H9 (cell line): Measurements from ENCODE around the gene POU3F2. TPM values are rescaled to one million over a fixed set of nuclear protein-coding genes. Genes with fewer than 3 reads are reported as not detected.

ENCODE experiments used
- DNase-seq: peaks from one replicate; pipeline ENCODE4 v3.0.0-alpha.2; 2017
- H2AFZ ChIP-seq: one replicate; pipeline ENCODE4 v1.6.1; 2013; ENCODE audit warnings: mild to moderate bottlenecking, low read length, control low read depth, moderate library complexity
- H2AK5ac ChIP-seq: 2 replicates; pipeline ENCODE4 v1.6.1; 2013; ENCODE audit warnings: low read length, control low read depth, mixed read lengths; ENCODE audit not compliant: insufficient read length
- H2BK120ac ChIP-seq: one replicate; pipeline ENCODE4 v1.6.1; 2013; ENCODE audit warnings: low read depth, mild to moderate bottlenecking, low read length, control low read depth, inconsistent platforms; ENCODE audit not compliant: poor library complexity, severe bottlenecking
- H2BK12ac ChIP-seq: 2 replicates; pipeline ENCODE4 v1.6.1; 2013; ENCODE audit warnings: low read length, control low read depth, mixed read lengths, low read depth; ENCODE audit not compliant: insufficient read length
- H2BK15ac ChIP-seq: 2 replicates; pipeline ENCODE4 v1.6.1; 2013; ENCODE audit warnings: low read depth, low read length, control low read depth
- H2BK20ac ChIP-seq: one replicate; pipeline ENCODE4 v1.6.1; 2013; ENCODE audit warnings: low read depth, mild to moderate bottlenecking, low read length, control low read depth, inconsistent platforms; ENCODE audit not compliant: poor library complexity, severe bottlenecking
- H2BK5ac ChIP-seq: 2 replicates; pipeline ENCODE4 v1.6.1; 2013; ENCODE audit warnings: low read length, control low read depth, mixed read lengths; ENCODE audit not compliant: insufficient read length
- H3K14ac ChIP-seq: 2 replicates; pipeline ENCODE4 v1.6.1; 2013; ENCODE audit warnings: low read length, control low read depth; ENCODE audit not compliant: insufficient read depth
- H3K18ac ChIP-seq: 2 replicates; pipeline ENCODE4 v1.6.1; 2013; ENCODE audit warnings: low read depth, mild to moderate bottlenecking, mixed read lengths, low read length, control low read depth; ENCODE audit not compliant: insufficient read length
- H3K23ac ChIP-seq: 2 replicates; pipeline ENCODE4 v1.6.1; 2013; ENCODE audit warnings: low read length, control low read depth, mixed read lengths, low read depth; ENCODE audit not compliant: insufficient read length
- H3K23me2 ChIP-seq: 2 replicates; pipeline ENCODE4 v1.6.1; 2013; ENCODE audit warnings: low read depth, mild to moderate bottlenecking, mixed read lengths, low read length, control low read depth; ENCODE audit not compliant: insufficient read length, poor library complexity, severe bottlenecking
- H3K27ac ChIP-seq: 2 replicates; pipeline ENCODE4 v1.5.1; 2013; ENCODE audit warnings: low read length, control low read depth, mixed read lengths, low read depth; ENCODE audit not compliant: insufficient read length
- H3K27me3 ChIP-seq: 2 replicates; pipeline ENCODE4 v1.6.1; 2013; ENCODE audit warnings: low read length, control low read depth, inconsistent platforms; ENCODE audit not compliant: insufficient read depth
- H3K4ac ChIP-seq: 2 replicates; pipeline ENCODE4 v1.6.1; 2013; ENCODE audit warnings: low read depth, mild to moderate bottlenecking, control low read depth, inconsistent platforms, low read length, moderate library complexity
- H3K4me1 ChIP-seq: 2 replicates; pipeline ENCODE4 v1.6.1; 2013; ENCODE audit warnings: low read length, control low read depth, inconsistent platforms; ENCODE audit not compliant: insufficient read depth
- H3K4me2 ChIP-seq: 2 replicates; pipeline ENCODE4 v1.6.1; 2013; ENCODE audit warnings: low read length, control low read depth, mixed read lengths; ENCODE audit not compliant: insufficient read length, insufficient read depth
- H3K56ac ChIP-seq: 2 replicates; pipeline ENCODE4 v1.6.1; 2013; ENCODE audit warnings: low read depth, mild to moderate bottlenecking, mixed read lengths, low read length, control low read depth; ENCODE audit not compliant: insufficient read length
- H3K79me1 ChIP-seq: 2 replicates; pipeline ENCODE4 v1.6.1; 2013; ENCODE audit warnings: low read depth, mild to moderate bottlenecking, moderate library complexity, low read length, control low read depth, inconsistent platforms; ENCODE audit not compliant: insufficient read depth, poor library complexity, severe bottlenecking
- H3K79me2 ChIP-seq: 2 replicates; pipeline ENCODE4 v1.6.1; 2013; ENCODE audit warnings: low read length, control low read depth, inconsistent platforms; ENCODE audit not compliant: insufficient read depth
- H3K9ac ChIP-seq: 2 replicates; pipeline ENCODE4 v1.6.1; 2013; ENCODE audit warnings: low read length, control low read depth, mixed read lengths; ENCODE audit not compliant: insufficient read length; ENCODE audit errors: extremely low read depth
- H3K9me3 ChIP-seq: one replicate; pipeline ENCODE4 v1.6.1; 2013; ENCODE audit warnings: low read depth, low read length, inconsistent platforms; ENCODE audit not compliant: control insufficient read depth
- H3T11ph ChIP-seq: one replicate; pipeline ENCODE4 v1.6.1; 2013; ENCODE audit warnings: mild to moderate bottlenecking, low read length, control low read depth, inconsistent platforms
- H4K20me1 ChIP-seq: one replicate; pipeline ENCODE4 v1.6.1; 2013; ENCODE audit not compliant: control insufficient read depth, insufficient read length, insufficient read depth
- H4K5ac ChIP-seq: 2 replicates; pipeline ENCODE4 v1.6.1; 2013; ENCODE audit warnings: low read depth, mild to moderate bottlenecking, mixed read lengths, low read length, control low read depth; ENCODE audit not compliant: insufficient read length
- H4K8ac ChIP-seq: replicated peaks from 2 replicates; pipeline ENCODE4 v1.6.1; 2013; ENCODE audit warnings: low read length, control low read depth, mixed read lengths, low read depth; ENCODE audit not compliant: insufficient read length
- H4K91ac ChIP-seq: 2 replicates; pipeline ENCODE4 v1.6.1; 2013; ENCODE audit warnings: low read depth, mild to moderate bottlenecking, moderate library complexity, mixed read lengths, low read length, control low read depth; ENCODE audit not compliant: insufficient read length
- H3K27ac Mint-ChIP-seq, 3 experiments: 2 replicates in 2 of 3; 3 replicates in 1 of 3; pipeline ENCODE4 v1.8.0; 2020 to 2021; ENCODE audit warnings: mixed read lengths in 3 of 3, mild to moderate bottlenecking in 1 of 3, moderate library complexity in 1 of 3
- H3K27me3 Mint-ChIP-seq: 2 replicates; pipeline ENCODE4 v1.8.0; 2021; ENCODE audit warnings: low read depth, mild to moderate bottlenecking, moderate library complexity, mixed read lengths
- H3K36me3 Mint-ChIP-seq, 3 experiments: 2 replicates in 2 of 3; 3 replicates in 1 of 3; pipeline ENCODE4 v1.8.0; 2020 to 2021; ENCODE audit warnings: low read depth in 3 of 3, mixed read lengths in 3 of 3; ENCODE audit not compliant: insufficient read depth in 1 of 3
- H3K4me1 Mint-ChIP-seq, 2 experiments: 2 replicates each; pipeline ENCODE4 v1.8.0; 2020; ENCODE audit warnings: mixed read lengths in 2 of 2
- H3K4me3 Mint-ChIP-seq, 2 experiments: 2 replicates in 1 of 2; 3 replicates in 1 of 2; pipeline ENCODE4 v1.8.0; 2020 to 2021; ENCODE audit warnings: mild to moderate bottlenecking in 2 of 2, mixed read lengths in 2 of 2, moderate library complexity in 1 of 2
- H3K9me3 Mint-ChIP-seq, 2 experiments: 2 replicates in 1 of 2; 3 replicates in 1 of 2; pipeline ENCODE4 v1.8.0; 2020; ENCODE audit warnings: mild to moderate bottlenecking in 2 of 2, mixed read lengths in 2 of 2, moderate library complexity in 1 of 2
- CTCF ChIP-seq: fragments of 200-600 bp; sonication (generic); conservative IDR thresholded peaks from 3 replicates; pipeline ENCODE4 v1.8.0; 2021; ENCODE audit warnings: antibody characterized with exemption, mild to moderate bottlenecking
- WGBS: extraction: QIAGEN DNeasy Blood & Tissue Kit; methylation state at CpG from one replicate; pipeline ENCODE4 v1.1.7; 2013; ENCODE audit warnings: missing lambda C conversion rate, low lambda C conversion rate, mixed read lengths; ENCODE audit not compliant: insufficient read length; ENCODE audit errors: extremely low coverage; 5-methylcytosine and 5-hydroxymethylcytosine counted together
- total RNA-seq: library from RNA; stranded (reverse); gene quantifications from 2 replicates; pipeline ENCODE4 v1.2.1, GENCODE V29; 2021

POU3F2 gene
- total RNA-seq, 1 experiment from 2014 or later = 0.09 TPM

- Histone ChIP-seq H2BK12ac (no peak overlapping the region), H3K27ac (no peak overlapping the region), H2AK5ac (no peak overlapping the region), H3K18ac (no peak overlapping the region), H3K4me2 (peak overlapping the region; percentile 81), H3K79me1 (no peaks in the 10 kb centered on the region), H2AFZ (no peak overlapping the region), H3K14ac (no peak overlapping the region), H4K8ac (no peak overlapping the region), H3K4ac (no peak overlapping the region), H2BK20ac (no peak overlapping the region), H4K5ac (no peak overlapping the region), H2BK15ac (no peak overlapping the region), H4K20me1 (no peaks in the 10 kb centered on the region), H3K9ac (no peak overlapping the region), H3K23me2 (peaks cover 44% of the 10 kb centered on the region), H3T11ph (no peak overlapping the region), H3K27me3 (peaks cover 76% of the 10 kb centered on the region), H3K4me1 (peaks cover 3% of the 10 kb centered on the region; the same call in 1 of the 2 replicates), H2BK5ac (no peak overlapping the region), H2BK120ac (no peak overlapping the region), H3K9me3 (no peaks in the 10 kb centered on the region), H3K23ac (no peak overlapping the region), H3K79me2 (no peaks in the 10 kb centered on the region), H3K56ac (no peak overlapping the region), H4K91ac (no peak overlapping the region)
- DNase-seq = no peak
- Mint-ChIP-seq H3K27ac (no peak overlapping the region), H3K27me3 (peaks cover 100% of the 10 kb centered on the region), H3K36me3 (no peaks in the 10 kb centered on the region), H3K4me1 (peaks cover 57 to 65% of the 10 kb centered on the region in 2 experiments), H3K4me3 (peak overlapping the region; percentile 6 to 80; a peak in 4 of 5 replicates), H3K9me3 (peaks cover 0 to 3% of the 10 kb centered on the region in 2 experiments; a peak in 2 of 5 replicates)
- no CpG with 5 or more reads among the region's 12 CpGs for WGBS
- TF ChIP-seq CTCF = no peak
Measured at GRCh38 chr6:98828211-98828788, 6.1 kb upstream of the POU3F2 start.
